CD4-positive, alpha-beta T cell treated with Interleukin-12 subunit alpha and Interleukin-12 subunit beta, for 1 hour (primary cell): Measurements from ENCODE around the gene PARP6.
A peak's percentile ranks its signal among the peaks of the same experiment; 100 is the strongest.

ENCODE experiments used
- DNase-seq: peaks from one replicate; pipeline ENCODE4 v3.0.0-alpha.2; 2020

PARP6 gene

GRCh38 chr15:72198356-72199204 lies 73.8 kb downstream of the PARP6 start:
- no peak for DNase-seq

GRCh38 chr15:72197460-72198355 lies 74.6 kb downstream of the PARP6 start, which contains the start of gene GRAMD2A:
GRAMD2A (minus strand) TSS chr15:72197787.
- DNase-seq, result peak; percentile 18

GRCh38 chr15:72197041-72197459 lies 75.3 kb downstream of the PARP6 start:
- DNase-seq, result no peak

GRCh38 chr15:72196409-72197040 lies 75.8 kb downstream of the PARP6 start:
- DNase-seq, result no peak

- peak; percentile 12 for DNase-seq
Observed at GRCh38 chr15:72195101-72195511, 77.2 kb downstream of the PARP6 start.

GRCh38 chr15:72193836-72194396 lies 78.4 kb downstream of the PARP6 start:
- DNase-seq, result no peak

- DNase-seq, result no peak
Observed at GRCh38 chr15:72192416-72192815, 79.9 kb downstream of the PARP6 start.
